Astrocyte (in vitro differentiated cells and primary cell): ENCODE measurements around the gene RBP3. TPM values are rescaled to one million over a fixed set of nuclear protein-coding genes. Genes with fewer than 3 reads are reported as not detected.

Experiments
- DNase-seq: peaks from one replicate; pipeline ENCODE4 v3.0.0-alpha.2; 2010; ENCODE audit warnings: low read depth
- FAIRE-seq: peaks from 2 replicates; lab custom pipeline; 2011; peaks lifted over from hg19 to GRCh38; lab: Jason Lieb, UNC
- H2AFZ ChIP-seq: 2 replicates; pipeline ENCODE4 v1.6.0; 2012; ENCODE audit warnings: low read depth, low read length, inconsistent platforms
- H3K27ac ChIP-seq: 2 replicates; pipeline ENCODE4 v1.5.1; 2011; ENCODE audit warnings: low read depth, low read length, inconsistent platforms
- H3K27me3 ChIP-seq: 2 replicates; pipeline ENCODE4 v1.6.0; 2011; ENCODE audit warnings: low read length, inconsistent platforms; ENCODE audit not compliant: insufficient read depth
- H3K36me3 ChIP-seq: 2 replicates; pipeline ENCODE4 v1.5.1; 2011; ENCODE audit warnings: low read length, inconsistent platforms; ENCODE audit not compliant: insufficient read depth
- H3K4me1 ChIP-seq: 2 replicates; pipeline ENCODE4 v1.5.1; 2011; ENCODE audit warnings: low read length, inconsistent platforms; ENCODE audit not compliant: insufficient read depth
- H3K4me2 ChIP-seq: 2 replicates; pipeline ENCODE4 v1.6.0; 2012; ENCODE audit warnings: low read length, inconsistent platforms
- H3K4me3 ChIP-seq: 2 replicates; pipeline ENCODE4 v1.5.1; 2011; ENCODE audit warnings: low read depth, mild to moderate bottlenecking, low read length, inconsistent platforms; ENCODE audit not compliant: insufficient read depth
- H3K79me2 ChIP-seq: 2 replicates; pipeline ENCODE4 v1.6.0; 2012; ENCODE audit warnings: mild to moderate bottlenecking, low read length, inconsistent platforms; ENCODE audit not compliant: insufficient read depth
- H3K9ac ChIP-seq: 2 replicates; pipeline ENCODE4 v1.6.0; 2012; ENCODE audit warnings: mild to moderate bottlenecking, low read length, inconsistent platforms
- H3K9me3 ChIP-seq: 2 replicates; pipeline ENCODE4 v1.5.1; 2012; ENCODE audit warnings: low read depth, mild to moderate bottlenecking, low read length, inconsistent platforms; ENCODE audit not compliant: insufficient read depth
- H4K20me1 ChIP-seq: 2 replicates; pipeline ENCODE4 v1.6.0; 2012; ENCODE audit warnings: low read length, inconsistent platforms; ENCODE audit not compliant: insufficient read depth
- H3K27ac Mint-ChIP-seq: one replicate; pipeline ENCODE4 v1.8.0; 2021; ENCODE audit warnings: mild to moderate bottlenecking, mixed read lengths; ENCODE audit not compliant: unreplicated experiment
- H3K27me3 Mint-ChIP-seq: one replicate; pipeline ENCODE4 v1.8.0; 2021; ENCODE audit warnings: low read depth, mixed read lengths; ENCODE audit not compliant: unreplicated experiment
- H3K36me3 Mint-ChIP-seq: one replicate; pipeline ENCODE4 v1.8.0; 2021; ENCODE audit warnings: low read depth, mixed read lengths; ENCODE audit not compliant: unreplicated experiment
- H3K4me1 Mint-ChIP-seq: one replicate; pipeline ENCODE4 v1.8.0; 2021; ENCODE audit warnings: low read depth, mixed read lengths; ENCODE audit not compliant: unreplicated experiment
- H3K4me3 Mint-ChIP-seq: one replicate; pipeline ENCODE4 v1.8.0; 2021; ENCODE audit warnings: mild to moderate bottlenecking, moderate library complexity, mixed read lengths; ENCODE audit not compliant: unreplicated experiment
- H3K9me3 Mint-ChIP-seq: one replicate; pipeline ENCODE4 v1.8.0; 2021; ENCODE audit warnings: mild to moderate bottlenecking, mixed read lengths; ENCODE audit not compliant: unreplicated experiment
- CTCF ChIP-seq: IDR thresholded peaks from 2 replicates; pipeline ENCODE4 v1.5.1; 2011; ENCODE audit warnings: low read depth, mild to moderate bottlenecking, inconsistent platforms, low read length, moderate library complexity; ENCODE audit not compliant: insufficient read depth
- EZH2 ChIP-seq: IDR thresholded peaks from 2 replicates; pipeline ENCODE4 v1.6.1; 2012; ENCODE audit warnings: mild to moderate bottlenecking, low read length, inconsistent platforms; ENCODE audit not compliant: insufficient read depth
- total RNA-seq: library from RNA; stranded (reverse); gene quantifications from 2 replicates; pipeline ENCODE4 v1.2.1, GENCODE V29; 2021

Gene RBP3
- total RNA-seq, 1 donor from 2014 or later = not detected

- Histone ChIP-seq H3K36me3 (no peaks in the 10 kb centered on the region), H4K20me1 (no peaks in the 10 kb centered on the region), H3K4me3 (no peak overlapping the region), H3K4me2 (no peak overlapping the region), H3K27ac (no peak overlapping the region), H3K4me1 (no peaks in the 10 kb centered on the region), H2AFZ (no peak overlapping the region), H3K9me3 (no peaks in the 10 kb centered on the region), H3K27me3 (no peaks in the 10 kb centered on the region), H3K79me2 (no peaks in the 10 kb centered on the region), H3K9ac (no peak overlapping the region)
- FAIRE-seq (no peak), DNase-seq (no peak)
- peaks cover 3% of the 10 kb centered on the region for H3K4me1 Mint-ChIP-seq
- peaks cover 2% of the 10 kb centered on the region for H3K27me3 Mint-ChIP-seq
- H3K36me3 Mint-ChIP-seq = no peaks in the 10 kb centered on the region
- peaks cover 5% of the 10 kb centered on the region for H3K9me3 Mint-ChIP-seq
- H3K27ac Mint-ChIP-seq = no peak overlapping the region
- H3K4me3 Mint-ChIP-seq = no peak overlapping the region
- no peak for TF ChIP-seq CTCF
- no peak for TF ChIP-seq EZH2
Observed at GRCh38 chr10:47389619-47390018, 41.5 kb downstream of the RBP3 start.

GRCh38 chr10:47396311-47396717 lies 48.2 kb downstream of the RBP3 start:
- H3K36me3 Mint-ChIP-seq = peaks cover 4% of the 10 kb centered on the region
- TF ChIP-seq EZH2 (no peak), CTCF (no peak)
- H3K4me3 Mint-ChIP-seq = peak overlapping the region; percentile 1
- Histone ChIP-seq H3K4me1 (no peaks in the 10 kb centered on the region), H3K4me2 (no peak overlapping the region), H3K9ac (no peak overlapping the region), H3K27me3 (no peaks in the 10 kb centered on the region), H3K9me3 (no peaks in the 10 kb centered on the region), H2AFZ (no peak overlapping the region), H3K79me2 (no peaks in the 10 kb centered on the region), H3K36me3 (no peaks in the 10 kb centered on the region), H3K4me3 (no peak overlapping the region), H3K27ac (no peak overlapping the region), H4K20me1 (no peaks in the 10 kb centered on the region)
- no peaks in the 10 kb centered on the region for H3K27me3 Mint-ChIP-seq
- H3K9me3 Mint-ChIP-seq = peaks cover 12% of the 10 kb centered on the region
- H3K27ac Mint-ChIP-seq = peak overlapping the region; percentile 60
- DNase-seq (no peak), FAIRE-seq (no peak)
- peaks cover 12% of the 10 kb centered on the region for H3K4me1 Mint-ChIP-seq

GRCh38 chr10:47397256-47397655 lies 49.1 kb downstream of the RBP3 start:
- Histone ChIP-seq H3K9ac (no peak overlapping the region), H3K4me2 (no peak overlapping the region), H3K27ac (no peak overlapping the region), H3K4me3 (no peak overlapping the region), H3K27me3 (no peaks in the 10 kb centered on the region), H3K4me1 (peaks cover 7% of the 10 kb centered on the region), H3K79me2 (no peaks in the 10 kb centered on the region), H3K36me3 (no peaks in the 10 kb centered on the region), H3K9me3 (no peaks in the 10 kb centered on the region), H2AFZ (no peak overlapping the region), H4K20me1 (no peaks in the 10 kb centered on the region)
- TF ChIP-seq CTCF = no peak
- TF ChIP-seq EZH2 = no peak
- H3K27ac Mint-ChIP-seq = peak overlapping the region; percentile 18
- no peaks in the 10 kb centered on the region for H3K27me3 Mint-ChIP-seq
- H3K4me1 Mint-ChIP-seq = peaks cover 16% of the 10 kb centered on the region
- H3K4me3 Mint-ChIP-seq = no peak overlapping the region
- H3K9me3 Mint-ChIP-seq = peaks cover 12% of the 10 kb centered on the region
- no peak for DNase-seq
- peaks cover 4% of the 10 kb centered on the region for H3K36me3 Mint-ChIP-seq
- FAIRE-seq = no peak
